HL-60 (cell line): Measurements from ENCODE around the gene NFIC.

ENCODE experiments used
- DNase-seq, 2 experiments: peaks; one replicate each; pipeline ENCODE4 v3.0.0-alpha.2; 2010 to 2020; ENCODE audit warnings: low read depth in 1 of 2, low spot score in 1 of 2
- H3K27ac ChIP-seq: fragments of 250-450 bp; sonication (Bioruptor Pico); replicated peaks from 2 replicates; pipeline ENCODE4 v1.5.1; 2020; ENCODE audit warnings: mild to moderate bottlenecking, moderate library complexity
- H3K27me3 ChIP-seq: fragments of 250-450 bp; sonication (Bioruptor Pico); 2 replicates; pipeline ENCODE4 v1.5.1; 2021; ENCODE audit warnings: mild to moderate bottlenecking, moderate library complexity; ENCODE audit not compliant: insufficient read depth, poor library complexity, severe bottlenecking
- H3K4me3 ChIP-seq: replicated peaks from 2 replicates; pipeline ENCODE4 v1.5.1; 2011; ENCODE audit warnings: mild to moderate bottlenecking, control low read depth, low read length; ENCODE audit not compliant: insufficient read depth
- CTCF ChIP-seq: IDR thresholded peaks from one replicate; pipeline ENCODE4 v1.5.1; 2011; ENCODE audit warnings: low read length, control low read depth, inconsistent platforms; ENCODE audit not compliant: insufficient read depth
- GABPA ChIP-seq: IDR thresholded peaks from 2 replicates; pipeline ENCODE4 v1.6.1; 2012; ENCODE audit warnings: low read depth
- POLR2AphosphoS5 ChIP-seq: IDR thresholded peaks from 2 replicates; pipeline ENCODE4 v1.6.1; 2012; ENCODE audit warnings: low read depth
- SPI1 ChIP-seq: IDR thresholded peaks from 2 replicates; pipeline ENCODE4 v1.6.1; 2012; ENCODE audit warnings: low read depth, mild to moderate bottlenecking, borderline replicate concordance
- TF ChIP-seq, protein P1 (sequence below): IDR thresholded peaks from 2 replicates; pipeline ENCODE4 v1.6.1; 2012; ENCODE audit warnings: low read depth; ENCODE audit not compliant: insufficient replicate concordance

The NFIC gene

GRCh38 chr19:3457528-3458228, 91.3 kb downstream of the NFIC start:
- Histone ChIP-seq H3K27ac (no peak overlapping the region), H3K27me3 (no peaks in the 10 kb centered on the region), H3K4me3 (no peak overlapping the region)
- DNase-seq: no peak
- TF ChIP-seq, protein P1, sequence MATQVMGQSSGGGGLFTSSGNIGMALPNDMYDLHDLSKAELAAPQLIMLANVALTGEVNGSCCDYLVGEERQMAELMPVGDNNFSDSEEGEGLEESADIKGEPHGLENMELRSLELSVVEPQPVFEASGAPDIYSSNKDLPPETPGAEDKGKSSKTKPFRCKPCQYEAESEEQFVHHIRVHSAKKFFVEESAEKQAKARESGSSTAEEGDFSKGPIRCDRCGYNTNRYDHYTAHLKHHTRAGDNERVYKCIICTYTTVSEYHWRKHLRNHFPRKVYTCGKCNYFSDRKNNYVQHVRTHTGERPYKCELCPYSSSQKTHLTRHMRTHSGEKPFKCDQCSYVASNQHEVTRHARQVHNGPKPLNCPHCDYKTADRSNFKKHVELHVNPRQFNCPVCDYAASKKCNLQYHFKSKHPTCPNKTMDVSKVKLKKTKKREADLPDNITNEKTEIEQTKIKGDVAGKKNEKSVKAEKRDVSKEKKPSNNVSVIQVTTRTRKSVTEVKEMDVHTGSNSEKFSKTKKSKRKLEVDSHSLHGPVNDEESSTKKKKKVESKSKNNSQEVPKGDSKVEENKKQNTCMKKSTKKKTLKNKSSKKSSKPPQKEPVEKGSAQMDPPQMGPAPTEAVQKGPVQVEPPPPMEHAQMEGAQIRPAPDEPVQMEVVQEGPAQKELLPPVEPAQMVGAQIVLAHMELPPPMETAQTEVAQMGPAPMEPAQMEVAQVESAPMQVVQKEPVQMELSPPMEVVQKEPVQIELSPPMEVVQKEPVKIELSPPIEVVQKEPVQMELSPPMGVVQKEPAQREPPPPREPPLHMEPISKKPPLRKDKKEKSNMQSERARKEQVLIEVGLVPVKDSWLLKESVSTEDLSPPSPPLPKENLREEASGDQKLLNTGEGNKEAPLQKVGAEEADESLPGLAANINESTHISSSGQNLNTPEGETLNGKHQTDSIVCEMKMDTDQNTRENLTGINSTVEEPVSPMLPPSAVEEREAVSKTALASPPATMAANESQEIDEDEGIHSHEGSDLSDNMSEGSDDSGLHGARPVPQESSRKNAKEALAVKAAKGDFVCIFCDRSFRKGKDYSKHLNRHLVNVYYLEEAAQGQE: no peak
- TF ChIP-seq GABPA: no peak
- no peak for TF ChIP-seq SPI1
- no peak for TF ChIP-seq POLR2AphosphoS5
- no peak for TF ChIP-seq CTCF

GRCh38 chr19:3458229-3459088, 92.1 kb downstream of the NFIC start:
- no peak overlapping the region for H3K4me3 ChIP-seq
- no peak for DNase-seq
- TF ChIP-seq, protein P1: no peak
- TF ChIP-seq GABPA: no peak
- TF ChIP-seq SPI1: no peak
- no peak for TF ChIP-seq POLR2AphosphoS5
- no peak for TF ChIP-seq CTCF
- H3K27me3 ChIP-seq: no peaks in the 10 kb centered on the region
- H3K27ac ChIP-seq: no peak overlapping the region

- Histone ChIP-seq H3K27ac (no peak overlapping the region), H3K4me3 (no peak overlapping the region), H3K27me3 (no peaks in the 10 kb centered on the region)
- TF ChIP-seq SPI1 (no peak), CTCF (no peak), GABPA (no peak), POLR2AphosphoS5 (no peak)
- TF ChIP-seq, protein P1: no peak
- no peak for DNase-seq
Observed at GRCh38 chr19:3459089-3459881, 92.9 kb downstream of the NFIC start.
